SKM-1 (cell line): ENCODE data around the gene MEST.
A peak's percentile ranks its signal among the peaks of the same experiment; 100 is the strongest.
"Not testable (repeated sequence)": the region's sequence is repeated elsewhere in the genome, so short reads cannot be mapped to it uniquely, and the experiment has no call there.

Source experiments
- DNase-seq: peaks from one replicate; lab custom pipeline; 2025; ENCODE audit not compliant: unreplicated experiment; lab: John Stamatoyannopoulos, UW

MEST gene

DNA sequence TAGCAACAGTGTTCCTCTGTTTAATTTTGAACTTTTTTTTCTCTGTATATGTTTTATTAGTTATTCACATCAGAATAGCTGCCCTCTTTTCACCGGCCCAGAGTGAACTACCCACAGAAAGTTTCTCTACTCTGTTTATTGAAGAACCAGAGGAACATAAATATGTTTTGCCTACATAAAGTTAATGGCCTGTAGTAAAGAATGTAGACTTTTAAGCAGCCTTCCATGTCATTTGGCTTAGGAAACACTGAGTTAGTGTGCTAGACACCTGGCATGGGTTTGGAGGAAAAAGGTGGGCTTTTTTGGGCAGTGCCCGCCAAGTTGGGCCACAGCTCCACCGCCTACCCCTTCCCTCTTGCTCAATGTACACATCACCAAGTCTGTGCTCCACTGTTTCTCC, 8.9 kb upstream of the MEST start:
- DNase-seq, result no peak

DNA sequence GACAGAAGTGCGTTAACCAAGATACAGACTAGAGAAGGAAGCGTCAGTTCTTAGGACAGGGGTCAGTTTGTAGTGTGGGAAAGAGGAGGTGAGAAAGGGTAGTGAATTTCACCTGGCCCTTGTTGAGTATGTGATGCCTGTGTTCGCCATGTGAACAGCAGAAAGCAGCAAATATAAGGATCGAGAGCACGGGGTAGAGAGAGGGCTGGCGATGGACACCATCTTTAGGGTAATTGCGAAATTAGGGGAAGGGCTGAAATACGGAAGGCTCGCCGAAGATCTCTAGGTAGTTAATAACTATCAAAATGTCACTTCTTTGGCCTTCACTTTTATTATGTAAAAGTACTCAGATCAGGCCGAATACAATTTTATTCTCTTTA, 6.2 kb upstream of the MEST start:
- DNase-seq, result no peak

DNA sequence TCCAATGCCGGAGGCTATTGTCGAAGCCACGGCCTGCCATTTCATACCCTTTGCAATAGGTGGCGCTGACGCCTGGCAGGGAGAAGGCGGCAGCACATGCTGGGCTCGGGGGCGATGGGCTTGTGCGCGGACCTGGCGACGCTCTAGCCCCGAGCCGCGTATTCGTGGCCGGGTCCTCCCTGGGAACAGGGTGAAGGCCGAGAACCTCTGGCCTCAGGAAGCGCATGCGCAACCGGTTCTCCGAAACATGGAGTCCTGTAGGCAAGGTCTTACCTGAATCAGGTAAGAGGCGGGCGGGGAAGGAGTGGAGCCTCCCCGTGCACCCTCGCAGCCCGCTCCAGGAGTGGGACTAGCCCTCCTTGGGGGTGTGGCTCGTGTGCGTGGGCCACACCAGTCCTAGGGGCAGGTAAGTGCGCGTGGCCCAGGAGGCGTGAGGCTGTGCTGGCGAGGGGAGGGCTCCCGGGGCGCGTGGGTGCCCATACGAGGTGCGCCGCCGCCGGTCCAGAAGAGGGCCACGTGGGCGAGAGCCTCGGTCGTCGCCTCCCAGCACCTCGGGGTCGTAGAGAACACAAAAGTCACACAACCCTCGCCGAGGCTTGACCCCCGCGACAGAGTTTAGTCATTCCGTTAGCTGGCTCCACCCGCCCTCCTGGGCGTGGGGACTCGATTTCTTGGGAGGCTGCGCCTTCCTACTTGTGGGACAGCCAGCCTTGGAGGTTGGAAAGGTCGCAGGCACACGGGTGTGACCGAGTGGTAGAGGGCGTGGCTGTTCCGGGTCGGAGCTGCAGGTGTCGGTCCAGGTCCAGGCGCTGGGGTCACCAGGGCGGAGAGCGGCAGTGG, 5.6 kb upstream of the MEST start:
- DNase-seq, result peak; percentile 29

DNA sequence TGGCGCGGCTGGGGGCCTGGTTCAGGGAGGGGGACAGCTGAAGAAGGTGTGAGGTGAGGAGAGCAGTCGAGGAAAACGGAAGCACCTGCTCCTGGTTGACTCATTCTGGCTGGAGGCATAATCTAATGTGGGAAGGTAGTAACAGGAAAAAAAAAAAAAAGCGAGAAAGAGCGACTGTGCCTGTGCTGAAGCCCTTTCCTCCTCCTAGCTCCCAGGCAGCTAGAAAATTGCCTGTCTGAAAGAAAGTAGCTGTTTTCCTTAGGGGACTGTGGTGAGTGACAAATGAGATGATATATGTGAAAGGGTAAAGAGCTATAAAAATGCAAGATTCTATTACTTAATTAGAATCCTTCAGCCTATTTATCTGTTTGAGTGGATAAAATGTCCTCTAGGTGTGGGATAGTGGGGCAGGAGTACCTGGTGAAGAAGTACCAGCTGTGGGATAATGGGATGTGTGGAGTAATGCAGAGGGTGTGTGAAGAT, 4.9 kb upstream of the MEST start:
- no peak for DNase-seq

DNA sequence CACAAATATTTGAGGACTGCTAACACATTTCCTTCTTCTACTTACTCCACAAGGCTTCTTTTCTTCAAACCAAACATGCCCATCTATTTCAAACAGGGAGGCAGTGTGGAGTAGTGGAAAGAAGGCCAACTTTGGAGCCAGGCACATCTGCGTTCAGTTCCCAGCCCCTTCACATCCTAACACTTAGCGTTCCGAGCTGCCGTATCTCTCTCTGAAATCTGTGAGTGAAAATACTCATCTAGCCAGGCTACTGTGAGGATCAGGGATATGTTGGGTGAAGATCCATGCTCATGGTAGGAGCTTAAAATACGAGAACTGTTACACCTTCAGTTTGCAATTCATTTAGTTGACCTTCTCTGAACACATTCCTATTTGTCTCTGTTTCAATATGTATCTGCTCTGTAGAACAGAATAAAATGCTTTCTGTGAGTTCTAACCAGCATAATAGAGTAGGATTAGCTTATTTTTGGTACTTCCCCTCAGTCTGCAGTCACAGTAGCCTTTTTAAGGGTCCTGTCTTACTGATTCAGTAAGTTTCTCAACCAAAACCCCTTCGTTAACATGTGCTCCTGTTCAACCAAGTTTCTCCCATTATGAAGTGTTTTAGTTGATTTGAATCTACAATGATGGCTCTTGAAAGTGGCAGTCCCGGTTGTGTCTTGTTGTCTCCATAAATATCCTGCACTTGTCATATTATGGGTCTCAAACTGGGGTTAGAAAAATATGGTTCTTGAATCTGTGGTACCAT, 3.3 kb upstream of the MEST start:
- no peak for DNase-seq

DNA sequence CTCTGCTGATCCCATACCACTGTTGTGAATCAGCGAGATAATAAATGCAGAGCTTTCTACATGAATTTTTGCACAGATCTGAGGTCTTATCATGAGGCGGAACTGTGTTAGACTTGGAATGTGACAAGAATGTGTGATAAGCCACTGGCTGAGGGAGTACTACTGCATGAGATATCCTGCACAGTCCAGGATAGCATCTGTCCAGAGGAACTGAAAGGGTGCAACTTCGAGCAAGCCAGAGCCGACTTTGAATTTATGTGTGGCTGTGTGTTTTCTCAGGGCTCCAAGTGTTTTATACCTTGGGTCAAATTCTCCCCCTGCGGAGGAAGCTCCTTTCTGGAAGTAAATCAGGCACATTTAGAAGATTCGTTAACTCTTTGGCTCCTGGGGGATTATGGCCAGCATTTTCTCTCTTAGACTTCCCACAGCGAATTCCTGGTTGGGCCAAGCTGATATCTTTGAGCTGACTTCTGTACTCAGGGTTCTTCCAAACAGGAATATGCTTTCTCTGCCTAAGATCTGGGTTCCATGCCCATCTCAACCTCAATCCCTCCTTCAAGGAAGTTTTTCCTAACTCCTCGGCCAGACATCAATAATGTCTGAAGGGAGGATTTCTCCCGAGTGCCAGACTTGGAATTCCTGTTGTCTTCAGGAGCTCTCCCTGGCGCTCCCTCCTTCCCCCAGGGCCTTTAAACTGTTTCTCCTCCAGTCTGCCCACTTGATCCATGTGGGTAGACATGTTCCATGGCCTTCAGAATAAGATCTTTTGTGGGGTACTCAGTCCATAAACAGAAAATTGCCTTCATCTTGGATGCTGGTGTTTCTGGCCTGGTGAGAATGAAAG, 2.5 kb upstream of the MEST start:
- DNase-seq, result no peak

DNA sequence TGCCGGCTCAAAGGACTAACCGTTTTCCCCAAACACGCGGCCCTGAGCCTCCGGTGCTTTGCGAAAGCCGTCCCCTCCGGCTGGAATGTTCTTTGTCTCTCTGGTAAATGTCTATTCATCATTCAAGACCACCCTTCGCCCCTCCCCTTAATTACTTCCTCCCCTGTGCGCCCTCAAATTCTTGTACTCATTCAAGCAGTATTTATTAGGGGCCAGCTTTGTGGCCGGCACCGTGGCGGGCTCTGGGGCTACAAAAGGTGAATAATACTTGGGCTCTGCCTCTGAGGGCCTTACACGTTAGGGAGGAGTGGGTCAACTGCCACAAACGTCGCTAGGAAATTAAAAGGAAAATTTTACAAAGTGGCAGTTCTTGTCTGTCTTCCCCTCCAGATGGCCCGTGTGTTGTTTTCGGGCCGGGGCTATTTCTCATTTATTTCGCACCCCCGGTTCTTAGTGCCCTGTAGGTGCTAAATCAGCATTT, 1.5 kb upstream of the MEST start:
- no peak for DNase-seq

DNA sequence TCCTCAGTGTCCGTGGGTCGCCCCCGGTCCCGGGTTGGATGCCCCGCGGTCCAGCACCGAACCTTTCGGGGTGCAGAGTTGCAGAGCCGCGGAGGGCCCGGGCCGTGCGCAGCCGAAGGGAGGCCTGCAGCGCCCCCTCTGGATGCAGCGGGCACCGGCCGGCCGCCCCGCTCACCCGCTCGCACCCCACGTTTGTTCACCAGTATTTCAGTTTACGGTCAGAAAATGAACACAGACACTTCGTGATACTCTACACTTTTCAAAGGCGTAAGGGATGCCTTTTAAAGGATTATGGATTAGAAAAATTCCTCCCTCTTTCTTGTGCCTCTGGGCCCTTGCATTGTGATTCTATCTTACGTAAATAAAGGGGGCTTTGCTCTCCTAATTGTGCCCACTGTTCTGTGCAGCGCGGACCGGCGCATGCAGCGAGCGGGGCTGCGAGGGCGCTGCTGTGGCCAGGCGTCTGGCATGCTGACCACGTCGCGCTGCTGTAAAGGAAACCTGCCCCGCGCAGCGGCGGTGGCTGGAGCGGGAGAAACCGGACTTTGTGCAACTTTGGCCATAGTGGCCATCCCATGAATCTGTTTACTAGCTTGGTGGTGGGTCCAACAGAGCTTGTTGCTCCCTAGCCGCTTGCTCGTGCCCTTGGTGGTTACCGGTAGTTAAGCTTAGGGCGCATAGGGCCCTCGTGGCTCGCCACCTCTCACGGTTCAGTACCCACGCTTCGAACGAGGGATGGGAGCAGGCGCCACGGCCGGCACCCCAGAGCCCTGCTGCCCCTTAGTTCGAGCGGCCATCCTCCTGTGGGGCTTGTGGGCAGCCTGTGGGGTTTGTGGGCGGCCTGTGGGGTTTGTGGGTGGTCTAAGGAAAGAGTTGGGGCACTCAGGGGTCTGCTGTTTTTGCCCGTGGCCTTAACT, 739 bp upstream of the MEST start:
- no peak for DNase-seq

DNA sequence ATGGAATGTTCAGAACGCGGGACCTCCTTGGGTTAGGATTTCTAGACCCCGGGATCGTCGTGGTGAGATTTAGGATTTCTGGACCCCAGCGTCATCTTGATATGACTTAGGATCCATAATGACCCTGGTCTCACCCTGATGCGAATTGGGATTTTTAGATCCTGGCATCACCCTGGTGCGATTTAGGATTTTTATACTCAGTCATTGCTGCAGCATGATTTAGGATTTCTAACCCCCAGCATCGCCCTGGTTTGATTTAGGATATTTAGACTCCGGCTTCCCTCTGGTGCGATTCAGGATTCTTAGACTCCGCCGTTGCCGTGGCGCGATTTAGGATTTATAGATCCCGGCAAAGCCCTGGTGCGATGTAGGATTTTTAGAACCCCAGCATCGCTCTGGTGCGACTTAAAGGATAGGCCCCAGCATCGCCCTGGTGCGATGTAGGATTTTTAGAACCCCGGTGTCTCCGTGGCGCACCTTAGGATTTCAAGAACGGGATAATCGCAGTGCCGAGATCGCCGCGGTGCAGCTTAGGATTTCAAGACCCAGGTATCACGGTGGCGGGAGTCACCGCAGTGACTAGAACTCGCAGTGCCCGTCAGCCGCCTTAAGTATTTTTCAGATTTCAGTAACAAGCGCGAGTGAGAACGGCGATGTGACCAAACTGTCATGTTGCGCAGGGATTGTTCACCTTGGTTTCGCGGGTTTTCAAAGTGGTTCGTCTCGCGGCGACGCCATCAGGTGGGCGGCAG, 814 bp downstream of the MEST start:
- no peak for DNase-seq

DNA sequence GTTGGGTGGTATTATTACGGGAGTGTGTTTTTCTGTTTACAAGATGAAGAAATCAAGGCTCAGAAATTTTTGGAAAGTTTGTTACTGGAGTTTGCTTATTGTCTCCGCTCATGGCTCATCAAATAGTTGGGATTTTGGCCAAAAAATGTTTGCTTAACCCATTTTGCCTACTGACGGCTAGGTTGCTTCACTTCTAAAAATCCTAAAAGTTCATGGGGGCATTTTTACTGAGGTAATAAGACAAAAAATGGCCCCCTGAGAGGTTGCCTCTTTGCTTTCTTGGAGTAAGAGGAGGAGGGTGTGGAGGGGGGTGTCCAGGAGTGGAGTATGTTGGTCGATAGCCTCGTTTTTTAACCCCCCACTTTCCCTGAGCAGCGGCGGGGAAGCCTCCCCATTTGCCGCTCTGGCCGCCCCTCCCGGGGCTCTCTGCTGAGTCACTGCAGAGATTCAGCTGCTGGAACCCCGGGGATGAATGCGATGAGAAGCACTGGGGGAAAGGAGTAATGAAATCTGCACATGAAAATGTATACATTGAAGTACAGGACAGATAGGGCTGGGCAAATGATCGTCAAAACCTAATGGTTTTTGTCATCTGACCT, 1.5 kb downstream of the MEST start:
- DNase-seq, result no peak

DNA sequence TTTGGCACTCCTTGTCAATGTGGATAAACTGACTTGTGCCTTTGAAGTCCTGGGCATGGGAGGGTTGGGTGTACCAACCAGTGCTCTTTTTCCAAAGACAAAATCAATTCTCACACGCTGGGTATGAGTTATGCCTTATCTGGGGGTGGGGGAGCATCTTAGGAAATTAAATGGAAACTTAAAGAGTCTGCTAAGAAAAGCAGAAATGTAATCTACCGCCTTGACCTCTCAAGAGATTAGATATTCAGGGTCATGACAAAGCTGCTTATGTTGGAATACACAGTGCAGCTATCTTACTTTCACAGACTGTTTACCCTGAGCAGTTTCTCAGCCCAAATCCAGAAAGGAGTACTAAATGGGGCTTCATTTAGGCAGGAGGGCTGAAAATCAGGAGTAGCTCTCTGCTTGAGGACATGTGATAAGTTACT, 2.6 kb downstream of the MEST start:
- no peak for DNase-seq

DNA sequence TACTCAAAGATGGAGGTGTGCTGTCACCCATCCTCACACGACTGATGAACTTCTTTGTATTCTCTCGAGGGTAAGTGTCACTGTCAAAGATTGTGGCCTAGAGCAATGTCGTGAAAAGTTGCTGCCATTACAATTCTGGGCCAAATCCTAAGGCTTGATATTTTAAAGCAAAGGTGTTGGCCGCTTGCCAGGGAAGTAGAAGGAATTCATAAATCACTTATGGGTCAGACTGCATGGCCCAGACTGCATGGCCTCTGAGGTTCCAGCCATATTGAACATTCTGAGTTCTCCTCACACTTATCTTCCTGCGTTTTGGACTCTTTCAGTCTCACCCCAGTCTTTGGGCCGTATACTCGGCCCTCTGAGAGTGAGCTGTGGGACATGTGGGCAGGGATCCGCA, 8.6 kb downstream of the MEST start:
- no peak for DNase-seq

DNA sequence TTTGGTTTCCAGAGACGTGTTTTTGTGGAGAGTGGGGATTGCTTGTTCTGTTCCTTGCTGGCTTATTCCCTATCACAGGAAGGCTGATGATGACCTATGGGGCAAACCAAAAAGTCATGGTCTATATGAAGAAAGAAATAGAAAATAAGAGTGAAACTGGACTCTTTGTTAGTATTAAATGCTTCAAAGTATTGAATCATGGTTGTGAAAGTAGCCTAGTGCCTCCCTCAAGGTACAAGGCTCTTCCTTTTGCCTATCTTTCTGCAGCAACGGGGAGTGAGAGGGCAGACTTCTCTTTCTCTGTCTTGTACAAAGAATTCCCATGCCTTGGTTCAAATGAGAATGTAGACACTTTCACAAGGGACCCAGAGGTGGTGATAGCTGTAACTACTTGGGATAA, 9.0 kb downstream of the MEST start:
- no peak for DNase-seq

DNA sequence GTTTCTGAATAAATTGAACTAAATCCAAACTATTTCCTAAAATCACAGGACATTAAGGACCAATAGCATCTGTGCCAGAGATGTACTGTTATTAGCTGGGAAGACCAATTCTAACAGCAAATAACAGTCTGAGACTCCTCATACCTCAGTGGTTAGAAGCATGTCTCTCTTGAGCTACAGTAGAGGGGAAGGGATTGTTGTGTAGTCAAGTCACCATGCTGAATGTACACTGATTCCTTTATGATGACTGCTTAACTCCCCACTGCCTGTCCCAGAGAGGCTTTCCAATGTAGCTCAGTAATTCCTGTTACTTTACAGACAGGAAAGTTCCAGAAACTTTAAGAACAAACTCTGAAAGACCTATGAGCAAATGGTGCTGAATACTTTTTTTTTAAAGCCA, 13.9 kb downstream of the MEST start:
- DNase-seq, result no peak

DNA sequence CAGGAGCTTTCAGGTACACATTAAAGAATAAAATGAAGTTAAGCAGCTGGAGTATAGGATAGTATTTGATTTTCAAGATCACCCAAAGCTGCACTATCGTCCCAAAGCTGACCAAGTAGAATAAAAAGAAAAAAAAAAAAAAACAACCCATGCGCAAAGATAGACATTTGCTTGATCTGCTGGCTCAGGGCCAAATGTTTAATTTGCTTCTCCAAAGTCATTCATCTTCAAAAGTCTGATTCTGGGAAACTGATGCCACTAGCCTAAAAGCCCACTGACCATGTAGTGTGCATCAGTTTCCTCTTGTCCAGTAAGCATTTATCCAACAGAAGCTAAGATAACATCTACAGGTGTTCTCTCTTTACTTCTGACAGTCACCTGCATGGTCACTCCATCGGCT, 14.5 kb downstream of the MEST start:
- no peak for DNase-seq

DNA sequence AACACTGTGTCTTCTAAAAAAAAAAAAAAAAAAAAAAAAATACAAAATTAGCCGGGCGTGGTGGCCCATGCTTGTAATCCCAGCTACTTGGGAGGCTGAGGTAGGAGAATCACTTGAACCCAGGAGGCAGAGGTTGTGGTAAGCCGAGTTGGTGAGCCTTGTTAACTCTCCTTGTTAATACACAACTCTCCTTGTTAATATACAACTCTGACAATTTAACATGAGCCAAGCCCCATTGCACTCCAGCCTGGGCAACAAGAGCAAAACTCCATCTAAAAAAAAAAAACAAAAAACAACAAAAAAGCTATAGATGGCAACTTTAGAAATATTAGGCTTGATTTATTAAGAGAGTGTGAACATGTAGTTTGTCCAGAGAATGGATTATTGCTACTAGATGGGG, 20.2 kb downstream of the MEST start:
- DNase-seq, result not testable (repeated sequence)

DNA sequence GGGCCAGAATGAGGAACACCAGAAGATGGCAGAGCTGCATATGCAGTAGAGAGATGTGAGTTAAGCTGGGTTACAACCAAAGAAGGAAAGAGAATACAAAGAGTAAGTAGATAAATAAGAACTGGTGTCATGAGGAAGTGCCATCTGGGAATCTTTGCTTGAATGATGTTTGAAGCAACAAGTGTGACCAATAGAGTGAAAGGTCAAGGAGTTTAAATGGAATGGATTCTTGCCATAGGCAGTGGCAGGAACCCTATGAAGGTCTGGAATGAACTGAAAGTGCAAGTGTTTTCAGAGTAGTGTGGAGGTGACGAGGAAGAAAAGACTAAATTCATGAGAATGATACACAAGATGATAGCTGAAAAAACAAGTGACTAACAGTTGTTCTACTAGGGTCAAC, 21.6 kb downstream of the MEST start:
- DNase-seq, result no peak

DNA sequence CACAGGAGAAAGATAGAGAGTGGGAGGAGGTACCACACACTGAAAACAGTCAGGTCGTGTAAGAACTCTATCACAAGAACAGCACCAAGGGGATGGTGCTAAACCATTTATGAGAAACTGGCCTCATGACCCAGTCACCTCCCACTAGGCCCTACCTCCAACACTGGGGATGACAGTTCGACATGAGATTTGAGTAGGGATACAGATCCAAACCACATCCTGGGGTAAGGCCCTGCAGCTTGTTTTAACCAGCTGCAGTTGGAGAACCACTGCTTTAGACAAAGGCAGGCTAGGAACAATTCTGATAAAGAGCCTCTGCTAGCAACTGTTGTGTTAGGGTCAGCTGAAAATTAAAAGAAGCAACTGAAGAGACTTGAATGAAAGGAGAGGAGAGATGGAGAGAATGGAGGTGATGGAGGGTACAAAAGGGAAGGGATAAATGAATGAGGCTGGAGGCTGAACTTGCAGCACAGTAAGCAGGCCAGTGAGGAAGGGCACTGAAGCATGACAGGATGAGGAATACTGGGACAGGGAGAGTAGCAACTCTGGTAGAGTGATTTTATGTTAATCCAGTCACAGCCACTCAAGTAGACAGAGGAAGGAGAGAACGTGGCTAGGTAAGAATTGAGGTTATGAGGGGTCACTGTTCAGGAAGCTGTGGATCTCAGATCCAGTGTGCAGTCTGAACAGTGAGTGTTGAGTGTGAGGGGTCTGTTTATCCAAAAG, 23.6 kb downstream of the MEST start:
- DNase-seq, result no peak
